GM18907 (cell line): ENCODE data around the gene ULK4.

Experiments
- ATAC-seq: cut with Tn5 transposase; IDR thresholded peaks from one replicate; pipeline ENCODE4 v1.9.1; 2021; ENCODE audit warnings: mild to moderate bottlenecking, moderate library complexity; ENCODE audit not compliant: unreplicated experiment

Gene ULK4

GRCh38 chr3:41519746-41520145 is 442.2 kb downstream of the ULK4 start:
- ATAC-seq = no peak

GRCh38 chr3:41518626-41519025 is 443.3 kb downstream of the ULK4 start:
- no peak for ATAC-seq

GRCh38 chr3:41508063-41508696 is 453.7 kb downstream of the ULK4 start:
- no peak for ATAC-seq

- no peak for ATAC-seq
Measured at GRCh38 chr3:41507336-41508062, 454.4 kb downstream of the ULK4 start.

GRCh38 chr3:41503998-41504623 is 457.8 kb downstream of the ULK4 start:
- no peak for ATAC-seq

- ATAC-seq = no peak
Measured at GRCh38 chr3:41502481-41502880, 459.4 kb downstream of the ULK4 start.

- no peak for ATAC-seq
Measured at GRCh38 chr3:41502023-41502422, 459.9 kb downstream of the ULK4 start.

- no peak for ATAC-seq
Measured at GRCh38 chr3:41498847-41499246, 463.1 kb downstream of the ULK4 start.

GRCh38 chr3:41490360-41490759 is 471.5 kb downstream of the ULK4 start:
- no peak for ATAC-seq

GRCh38 chr3:41489231-41489630 is 472.7 kb downstream of the ULK4 start:
- no peak for ATAC-seq

- ATAC-seq = no peak
Measured at GRCh38 chr3:41488501-41488900, 473.4 kb downstream of the ULK4 start.

- ATAC-seq = no peak
Measured at GRCh38 chr3:41485484-41485883, 476.4 kb downstream of the ULK4 start.

GRCh38 chr3:41482134-41482533 is 479.8 kb downstream of the ULK4 start:
- ATAC-seq = no peak

GRCh38 chr3:41478278-41478677 is 483.6 kb downstream of the ULK4 start:
- ATAC-seq = no peak

- peak; percentile 80 for ATAC-seq
Measured at GRCh38 chr3:41477399-41478014, 484.4 kb downstream of the ULK4 start.

- ATAC-seq = no peak
Measured at GRCh38 chr3:41469083-41469482, 492.8 kb downstream of the ULK4 start.

- no peak for ATAC-seq
Measured at GRCh38 chr3:41467481-41467880, 494.4 kb downstream of the ULK4 start.

- no peak for ATAC-seq
Measured at GRCh38 chr3:41464858-41465257, 497.0 kb downstream of the ULK4 start.

GRCh38 chr3:41464401-41464800 is 497.5 kb downstream of the ULK4 start:
- no peak for ATAC-seq

GRCh38 chr3:41462103-41462691 is 499.7 kb downstream of the ULK4 start:
- ATAC-seq = no peak

- ATAC-seq = no peak
Measured at GRCh38 chr3:41460736-41461135, 501.2 kb downstream of the ULK4 start.
